Fibroblast of gingiva (primary cell): ENCODE results near the gene CAMK2B.
A peak's percentile ranks its signal among the peaks of the same experiment; 100 is the strongest.

Experiments
- DNase-seq: peaks from one replicate; pipeline ENCODE4 v3.0.0-alpha.2; 2011; ENCODE audit warnings: low read depth

CAMK2B gene

GRCh38 chr7:44329888-44330287 lies 4.5 kb upstream of the CAMK2B start:
- no peak for DNase-seq

- no peak for DNase-seq
Measured at GRCh38 chr7:44329081-44329480, 3.7 kb upstream of the CAMK2B start.

DNA sequence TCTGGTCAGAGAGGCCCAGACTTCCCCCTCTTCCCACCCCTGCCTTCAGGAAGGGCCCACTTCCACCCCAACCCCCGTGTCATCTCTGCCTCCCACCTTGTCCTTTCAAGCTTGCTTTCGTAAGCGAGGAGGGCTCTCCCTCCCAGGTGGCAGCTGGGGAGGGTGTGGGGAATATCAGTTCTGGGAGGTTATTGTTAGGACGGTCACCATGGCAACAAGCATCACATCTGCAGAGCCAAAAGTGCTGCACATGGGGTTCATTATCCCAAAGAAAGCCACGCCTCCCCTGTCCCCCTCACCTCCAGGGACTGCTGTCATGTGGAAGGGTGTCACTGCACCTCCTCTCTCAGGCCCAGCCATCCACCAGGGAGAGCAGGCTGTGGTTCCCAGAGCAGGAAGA lies 2.6 kb upstream of the CAMK2B start:
- no peak for DNase-seq

DNA sequence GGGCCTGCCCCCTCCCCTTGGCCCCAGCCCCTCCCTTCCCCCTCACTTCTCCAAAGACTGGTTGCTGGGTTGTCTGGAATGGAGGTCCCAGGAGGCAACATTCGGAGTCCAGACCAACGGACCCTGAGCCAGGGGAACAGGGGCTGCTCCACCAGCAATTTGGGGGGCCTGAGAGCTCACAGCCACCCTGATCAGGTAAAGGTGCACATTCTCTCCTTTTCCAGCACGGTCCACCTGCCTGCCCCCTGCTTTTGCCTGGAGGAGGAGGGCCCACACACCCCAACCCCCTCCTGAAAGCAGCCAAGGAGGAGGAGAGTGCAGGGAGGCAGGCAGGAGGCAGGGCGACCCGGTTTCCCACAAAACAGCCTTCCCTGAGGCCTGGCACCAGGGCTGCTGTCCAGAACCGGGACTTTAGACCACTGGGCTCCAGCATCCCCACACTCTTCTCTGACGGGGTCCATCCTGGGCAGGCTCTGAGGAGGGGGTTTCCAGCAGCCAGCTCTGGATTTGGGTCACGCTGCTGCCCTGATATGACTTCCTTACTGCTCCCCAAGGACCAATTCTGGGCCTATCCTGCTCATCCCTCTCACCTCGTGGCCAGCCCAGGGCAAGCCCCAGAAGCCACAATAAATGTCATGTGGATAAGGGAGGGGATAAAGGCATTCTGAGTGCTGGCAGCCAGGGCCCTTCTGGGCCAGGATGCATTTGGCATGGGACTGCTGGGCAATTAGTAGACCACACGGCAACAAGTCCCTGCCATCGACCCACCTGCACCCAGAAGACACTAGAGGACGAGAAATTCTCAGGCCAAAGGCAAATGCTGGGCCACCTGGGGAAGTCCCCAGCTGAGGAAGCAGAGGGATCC lies 1.1 kb upstream of the CAMK2B start:
- DNase-seq = no peak

GRCh38 chr7:44325811-44326241 lies 432 bp upstream of the CAMK2B start:
- no peak for DNase-seq

DNA sequence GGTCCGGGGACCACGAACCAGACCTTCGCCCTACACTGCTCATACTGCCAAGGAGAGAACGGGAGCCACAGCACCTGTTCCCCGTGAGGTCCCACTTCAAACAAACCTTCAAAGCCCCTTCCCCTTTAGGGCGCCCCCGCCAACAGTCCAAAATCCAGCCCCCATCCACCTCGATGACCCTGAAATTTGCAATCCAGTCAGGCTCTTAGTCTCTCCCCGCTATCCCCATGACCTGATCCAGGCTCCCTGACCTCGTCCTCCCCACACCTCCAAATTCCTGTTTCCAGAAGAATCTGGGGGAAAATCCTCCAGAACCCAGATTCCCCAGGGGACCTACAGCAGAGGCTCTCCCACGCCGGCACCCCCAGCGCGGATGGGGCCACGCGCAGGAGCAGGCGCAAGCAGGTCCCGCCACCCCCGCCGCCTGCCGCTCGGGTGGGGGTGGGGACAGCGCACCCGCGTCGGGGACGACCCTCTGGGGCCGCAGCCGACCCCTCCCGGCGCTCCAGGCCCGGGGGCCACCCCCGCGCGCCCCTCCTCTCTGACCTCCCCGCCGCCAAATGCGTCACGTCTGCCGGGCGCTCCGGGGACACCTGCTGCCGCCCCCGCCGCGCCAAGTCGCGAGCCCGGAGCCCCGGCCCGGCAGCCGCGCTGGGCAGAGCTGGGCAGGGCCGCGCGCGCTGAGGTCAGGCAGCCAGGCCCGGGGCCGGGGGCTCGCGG lies 753 bp downstream of the CAMK2B start:
- DNase-seq = no peak

DNA sequence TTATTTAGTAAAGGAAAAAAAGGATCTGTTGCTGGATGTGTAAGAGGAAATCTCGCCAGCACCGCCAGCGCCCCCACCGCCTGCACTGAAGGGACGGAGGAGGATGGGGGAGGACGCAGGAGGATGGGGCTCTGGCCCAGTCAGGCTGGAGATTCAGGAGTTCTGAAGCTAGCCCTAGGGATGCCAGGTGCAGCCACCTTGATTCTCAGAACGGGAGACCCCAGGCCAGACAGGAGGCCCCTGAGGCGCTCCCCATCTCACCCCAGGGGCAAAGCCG lies 1.3 kb downstream of the CAMK2B start:
- no peak for DNase-seq

- DNase-seq = no peak
Measured at GRCh38 chr7:44323381-44324203, 1.8 kb downstream of the CAMK2B start.

GRCh38 chr7:44322631-44323363 lies 2.6 kb downstream of the CAMK2B start:
- no peak for DNase-seq

GRCh38 chr7:44321796-44322195 lies 3.6 kb downstream of the CAMK2B start:
- no peak for DNase-seq

DNA sequence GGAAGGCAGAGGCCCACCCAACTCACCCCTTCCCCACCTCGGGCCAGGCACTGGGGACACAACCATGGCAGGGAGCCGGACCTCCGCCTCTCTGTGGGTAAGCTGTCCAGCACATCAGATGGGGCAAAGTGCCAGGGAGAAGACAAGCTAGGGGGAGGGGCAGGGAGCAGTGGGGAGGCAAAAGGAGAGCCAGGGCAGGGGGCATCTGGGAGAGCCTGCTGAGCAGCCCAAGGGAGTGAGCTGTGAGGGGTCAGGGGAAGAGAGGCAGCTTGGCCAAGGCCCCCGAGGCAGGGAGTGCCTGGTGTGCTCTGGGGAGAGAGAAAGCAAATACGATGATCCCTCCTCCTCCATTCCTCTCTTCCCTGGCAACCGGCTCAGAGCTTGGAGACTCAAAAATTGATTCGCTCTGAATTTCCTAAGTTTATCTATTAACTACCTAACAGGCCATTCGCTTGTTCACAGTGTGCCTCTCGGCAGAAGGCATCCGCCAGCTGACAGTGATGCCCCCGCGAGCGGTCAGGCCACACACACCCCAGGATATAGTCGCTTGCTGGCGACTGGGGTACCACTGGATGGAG lies 4.5 kb downstream of the CAMK2B start:
- DNase-seq = no peak

DNA sequence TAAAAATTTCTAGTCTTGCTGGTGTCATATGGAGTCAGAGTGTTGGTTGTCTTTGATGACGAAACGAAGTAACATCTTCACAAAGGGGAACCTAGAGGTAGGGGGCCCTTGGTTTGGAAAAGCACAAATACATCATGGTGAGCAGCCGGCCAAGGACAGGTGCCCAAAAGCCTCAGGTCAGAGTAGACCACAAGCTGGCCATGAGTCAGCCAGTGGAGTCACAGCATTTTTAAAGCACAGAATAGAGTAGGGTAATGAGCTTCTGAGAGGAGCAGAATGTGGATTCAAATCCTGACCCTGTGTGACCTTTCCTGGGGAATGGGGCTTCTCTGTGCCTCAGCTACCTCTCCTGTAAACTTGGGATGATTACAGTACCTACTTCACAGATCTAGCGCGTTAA lies 5.3 kb downstream of the CAMK2B start:
- DNase-seq = no peak

DNA sequence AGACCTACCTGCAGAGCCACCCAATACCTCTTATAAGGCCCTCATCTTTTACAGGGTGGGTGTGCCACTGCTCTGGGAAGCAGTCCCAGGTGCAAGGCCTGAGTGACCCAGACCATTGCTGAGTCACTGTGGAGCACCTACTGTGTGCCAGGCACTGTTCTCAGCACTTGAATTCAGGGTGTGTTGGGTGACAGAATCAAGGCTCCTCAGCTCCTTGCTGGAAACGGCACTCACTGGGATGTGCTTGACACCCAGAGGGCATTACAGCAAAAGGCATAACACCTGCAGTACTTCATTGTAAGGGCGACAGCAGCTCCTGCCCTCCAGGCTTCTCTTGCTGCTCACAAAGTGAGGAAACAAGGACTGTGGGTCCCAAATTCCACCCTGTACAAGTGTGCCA lies 7.1 kb downstream of the CAMK2B start:
- no peak for DNase-seq

DNA sequence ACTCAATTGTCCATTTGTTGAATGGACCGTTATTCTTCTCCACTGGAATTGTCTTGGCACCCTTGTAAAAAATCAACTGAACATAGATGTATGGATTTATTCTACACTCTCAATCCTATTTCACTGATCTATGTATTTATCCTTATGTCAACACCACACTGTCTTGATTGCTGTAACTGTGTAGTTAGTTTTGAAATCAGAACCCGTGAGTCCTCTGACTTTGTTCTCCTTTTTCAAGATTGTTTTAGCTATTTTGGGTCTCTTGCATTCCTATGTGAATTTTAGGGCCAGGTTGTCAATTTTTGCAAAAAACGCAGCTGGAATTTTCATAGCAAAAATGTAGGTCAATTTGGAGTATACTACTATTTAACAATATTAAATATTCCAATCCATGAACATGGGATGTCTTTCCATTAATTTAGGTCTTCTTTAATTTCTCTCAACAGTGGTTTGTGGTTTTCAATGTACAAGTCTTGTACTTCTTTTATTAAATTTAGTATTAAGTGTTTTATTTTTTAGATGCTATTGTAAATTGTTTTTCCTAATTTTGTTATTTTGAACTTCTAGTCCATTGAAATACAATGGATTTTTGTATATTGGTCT lies 10.0 kb downstream of the CAMK2B start:
- no peak for DNase-seq

- DNase-seq = no peak
Measured at GRCh38 chr7:44313621-44314031, 11.8 kb downstream of the CAMK2B start.

- DNase-seq = no peak
Measured at GRCh38 chr7:44313016-44313415, 12.4 kb downstream of the CAMK2B start.

- DNase-seq = no peak
Measured at GRCh38 chr7:44311561-44312495, 13.6 kb downstream of the CAMK2B start.

GRCh38 chr7:44310221-44310848 lies 15.1 kb downstream of the CAMK2B start:
- no peak for DNase-seq

- DNase-seq = peak; percentile 45
Measured at GRCh38 chr7:44309271-44310091, 15.9 kb downstream of the CAMK2B start.
